Testis (tissue), 3 donors: ENCODE measurements around the gene THSD4. TPM values are rescaled to one million over a fixed set of nuclear protein-coding genes. Genes with fewer than 3 reads are reported as not detected.

Experiments used
- DNase-seq: peaks from one replicate; pipeline ENCODE4 v3.0.0-alpha.2; 2019
- H3K27ac ChIP-seq, 2 donors: fragments of 200-600 bp; sonication (generic); one replicate each; pipeline ENCODE4 v1.5.1; 2019
- H3K27me3 ChIP-seq: fragments of 200-600 bp; sonication (generic); one replicate; pipeline ENCODE4 v1.5.1; 2019
- H3K36me3 ChIP-seq: fragments of 200-600 bp; sonication (generic); one replicate; pipeline ENCODE4 v1.5.1; 2017; ENCODE audit warnings: low read depth; ENCODE audit errors: missing control alignments
- H3K4me1 ChIP-seq: fragments of 200-600 bp; sonication (generic); one replicate; pipeline ENCODE4 v1.5.1; 2019
- H3K4me3 ChIP-seq, 2 donors: fragments of 200-600 bp; sonication (generic); one replicate each; pipeline ENCODE4 v1.5.1; 2017 to 2019
- H3K9me3 ChIP-seq: fragments of 200-600 bp; sonication (generic); one replicate; pipeline ENCODE4 v1.5.1; 2017
- POLR2A ChIP-seq: fragments of 450-650 bp; IDR thresholded peaks from one replicate; pipeline ENCODE4 v1.6.1; 2017; ENCODE audit warnings: antibody characterized with exemption, mild to moderate bottlenecking, moderate library complexity
- WGBS, 2 donors: methylation state at CpG; one replicate each; pipeline ENCODE4 v1.1.5; 2018; 5-methylcytosine and 5-hydroxymethylcytosine counted together
- intact Hi-C: fragments of 100-400 bp; cut with DNase I; formaldehyde crosslinking; loops from one replicate; pipeline ENCODE4 v1.15.1; 2023; ENCODE audit warnings: low total_unique reads
- polyA plus RNA-seq: library from polyadenylated mRNA; stranded (reverse); fragments of 350-450 nt; fragmentation: Illumina TruSeq; extraction: RNeasy Lipid Tissue Mini Kit (QIAGEN cat#74804); gene quantifications from one replicate; pipeline ENCODE4 v1.2.3, GENCODE V29; 2014; ENCODE audit warnings: low read depth, low replicate concordance; ENCODE audit not compliant: insufficient read depth
- total RNA-seq, 2 donors: library from RNA; depleted of rRNA; stranded (reverse); fragments of >200 nt; gene quantifications; one replicate each; pipeline ENCODE4 v1.2.3, GENCODE V29; 2016
- TF ChIP-seq, protein P1 (sequence below), 3 experiments: fragments of 450-650 bp in 2 of 3; fragments of 200-600 bp in 1 of 3; sonication (generic) in 1 of 3; IDR thresholded peaks; one replicate each; pipeline ENCODE4 v1.5.1; 2016 to 2019; ENCODE audit warnings: antibody characterized with exemption in 3 of 3, mild to moderate bottlenecking in 2 of 3, moderate library complexity in 1 of 3

The THSD4 gene
- total and polyA plus RNA-seq, 3 donors from 2014 or later: 14.3 to 21.5 (median 18.2) TPM

DNA sequence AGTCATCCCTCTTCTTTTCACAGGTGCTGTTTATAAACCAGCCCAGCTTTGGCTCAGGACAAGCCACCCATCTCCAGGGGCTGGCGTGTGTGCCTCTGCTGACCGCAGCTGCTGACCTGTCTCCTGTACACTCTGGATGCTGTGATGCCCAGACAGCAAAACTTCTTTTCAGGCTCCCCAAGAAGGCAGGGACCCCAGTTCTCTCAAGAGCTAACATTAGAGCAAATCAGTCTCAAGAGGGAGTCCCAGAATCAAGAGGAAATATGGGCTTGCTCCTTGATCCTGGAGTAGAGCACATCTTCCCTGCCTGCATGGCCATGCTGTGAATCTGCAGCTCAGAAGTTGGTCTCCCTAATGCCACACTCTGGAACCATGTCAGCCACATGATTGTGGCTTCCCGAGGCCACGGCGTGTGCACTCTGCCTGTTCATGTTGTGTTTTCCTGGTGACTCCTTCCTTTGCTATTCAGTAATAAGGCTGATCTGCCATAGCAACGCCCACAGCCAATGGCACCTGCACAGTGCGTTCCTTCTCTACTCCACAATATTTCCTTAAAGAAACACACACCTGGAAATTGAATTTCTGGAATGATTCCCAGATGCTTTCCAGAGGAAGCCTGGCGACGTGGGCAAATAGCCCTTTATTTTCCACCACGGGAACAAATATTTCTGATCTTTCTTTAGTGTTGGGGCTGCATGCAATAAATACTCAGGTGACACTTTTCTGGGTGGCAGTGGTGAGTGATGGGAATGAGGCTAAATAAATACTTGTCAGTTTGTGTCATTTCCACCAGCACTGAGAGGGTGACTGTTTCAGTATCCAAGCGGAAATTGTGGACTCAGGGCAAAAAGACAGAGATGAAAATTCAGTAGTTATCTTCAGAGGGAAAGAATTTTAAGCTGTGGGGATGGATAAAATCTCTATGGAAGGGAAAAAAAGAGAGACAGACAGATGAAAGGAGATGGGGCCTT, 21.9 kb upstream of the THSD4 start:
- no peak overlapping the region for H3K4me3 ChIP-seq
- TF ChIP-seq POLR2A: no peak
- TF ChIP-seq, protein P1, sequence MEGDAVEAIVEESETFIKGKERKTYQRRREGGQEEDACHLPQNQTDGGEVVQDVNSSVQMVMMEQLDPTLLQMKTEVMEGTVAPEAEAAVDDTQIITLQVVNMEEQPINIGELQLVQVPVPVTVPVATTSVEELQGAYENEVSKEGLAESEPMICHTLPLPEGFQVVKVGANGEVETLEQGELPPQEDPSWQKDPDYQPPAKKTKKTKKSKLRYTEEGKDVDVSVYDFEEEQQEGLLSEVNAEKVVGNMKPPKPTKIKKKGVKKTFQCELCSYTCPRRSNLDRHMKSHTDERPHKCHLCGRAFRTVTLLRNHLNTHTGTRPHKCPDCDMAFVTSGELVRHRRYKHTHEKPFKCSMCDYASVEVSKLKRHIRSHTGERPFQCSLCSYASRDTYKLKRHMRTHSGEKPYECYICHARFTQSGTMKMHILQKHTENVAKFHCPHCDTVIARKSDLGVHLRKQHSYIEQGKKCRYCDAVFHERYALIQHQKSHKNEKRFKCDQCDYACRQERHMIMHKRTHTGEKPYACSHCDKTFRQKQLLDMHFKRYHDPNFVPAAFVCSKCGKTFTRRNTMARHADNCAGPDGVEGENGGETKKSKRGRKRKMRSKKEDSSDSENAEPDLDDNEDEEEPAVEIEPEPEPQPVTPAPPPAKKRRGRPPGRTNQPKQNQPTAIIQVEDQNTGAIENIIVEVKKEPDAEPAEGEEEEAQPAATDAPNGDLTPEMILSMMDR (IDR thresholded peaks at IDR 0.05): no peak
- H3K4me1 ChIP-seq: peaks cover 3% of the 10 kb centered on the region
- H3K36me3 ChIP-seq: no peaks in the 10 kb centered on the region
- no peak overlapping the region for H3K27ac ChIP-seq
- H3K9me3 ChIP-seq: no peaks in the 10 kb centered on the region
- no peaks in the 10 kb centered on the region for H3K27me3 ChIP-seq
- intact Hi-C loops: no loop called here
- 74 to 77% methylated on average over 11 of the region's 11 CpGs for WGBS, 2 donors
- no peak for DNase-seq

DNA sequence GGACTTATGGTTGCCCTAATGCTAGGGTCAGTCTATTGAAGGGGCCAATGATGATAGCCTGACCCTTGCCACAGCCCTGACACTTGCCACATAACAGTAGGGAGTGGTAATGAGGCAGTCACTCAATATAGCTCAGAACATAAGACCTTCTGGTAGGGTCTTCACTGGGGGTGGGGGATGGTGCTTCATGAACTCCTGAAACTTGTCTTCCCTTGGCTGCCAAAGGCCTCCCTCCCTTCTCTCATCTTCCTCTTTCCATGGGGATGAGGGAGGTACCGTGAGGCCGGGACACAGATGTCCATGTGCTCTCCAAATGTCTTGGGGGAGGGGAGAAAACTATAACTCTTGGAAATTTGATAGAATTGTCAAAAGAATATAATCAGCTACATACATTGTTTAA, 21.1 kb upstream of the THSD4 start:
- Histone ChIP-seq H3K4me1 (peaks cover 3% of the 10 kb centered on the region), H3K9me3 (no peaks in the 10 kb centered on the region), H3K36me3 (no peaks in the 10 kb centered on the region), H3K4me3 (no peak overlapping the region), H3K27me3 (no peaks in the 10 kb centered on the region), H3K27ac (no peak overlapping the region)
- intact Hi-C loops: no loop called here
- TF ChIP-seq, protein P1 (IDR thresholded peaks at IDR 0.05): no peak
- no peak for TF ChIP-seq POLR2A
- WGBS, 2 donors: 92 to 93% methylated on average over 2 of the region's 2 CpGs
- no peak for DNase-seq

DNA sequence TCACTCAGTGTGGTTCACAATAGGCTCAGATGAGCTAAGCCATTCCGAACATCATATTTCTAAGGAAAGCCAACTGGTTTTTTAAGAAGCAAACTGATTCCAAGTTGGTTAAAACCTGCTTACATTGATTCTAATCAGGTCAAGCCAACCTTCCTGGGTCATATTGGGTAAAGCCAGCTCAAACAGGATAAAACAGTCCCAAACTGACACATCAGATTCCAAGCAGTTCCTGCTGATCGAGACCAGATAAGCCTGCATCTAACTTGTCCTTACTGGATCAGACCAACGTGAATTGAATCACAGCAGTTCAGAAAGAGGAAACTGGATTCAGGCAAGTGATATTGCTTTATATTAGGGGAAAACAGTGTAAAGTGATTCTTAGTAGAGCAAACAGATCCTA, 18.6 kb upstream of the THSD4 start:
- DNase-seq: no peak
- no peak for TF ChIP-seq POLR2A
- TF ChIP-seq, protein P1 (IDR thresholded peaks at IDR 0.05): no peak
- WGBS, 2 donors: 68 to 78% methylated on average over 3 of the region's 3 CpGs
- Histone ChIP-seq H3K4me1 (peaks cover 3% of the 10 kb centered on the region), H3K27me3 (no peaks in the 10 kb centered on the region), H3K27ac (no peak overlapping the region), H3K9me3 (no peaks in the 10 kb centered on the region), H3K36me3 (no peaks in the 10 kb centered on the region), H3K4me3 (no peak overlapping the region)
- intact Hi-C loops: no loop called here

DNA sequence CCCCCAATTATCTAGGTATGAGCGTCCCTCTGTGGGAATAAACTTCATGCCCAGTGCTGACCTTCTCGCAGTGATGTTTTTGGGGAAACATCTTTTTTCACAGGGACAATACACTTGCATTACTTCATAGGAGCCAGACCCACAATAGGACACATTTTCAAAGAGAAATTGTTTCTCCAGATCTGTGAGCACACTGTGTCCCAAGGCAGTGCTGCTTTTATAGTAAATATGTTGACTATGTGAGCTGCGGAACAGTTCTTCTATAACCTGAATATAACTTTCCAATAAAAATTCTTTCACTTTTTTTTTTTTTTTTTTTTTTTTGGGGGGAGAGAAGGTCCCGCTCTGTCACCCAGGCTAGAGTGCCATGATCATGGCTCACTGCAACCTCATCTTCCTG, 17.4 kb upstream of the THSD4 start:
- no peak overlapping the region for H3K27ac ChIP-seq
- H3K9me3 ChIP-seq: no peaks in the 10 kb centered on the region
- no peaks in the 10 kb centered on the region for H3K27me3 ChIP-seq
- 80 to 89% methylated on average over 4 of the region's 4 CpGs for WGBS, 2 donors
- no peak for DNase-seq
- no peak overlapping the region for H3K4me3 ChIP-seq
- peaks cover 3% of the 10 kb centered on the region for H3K4me1 ChIP-seq
- TF ChIP-seq, protein P1 (IDR thresholded peaks at IDR 0.05): no peak
- TF ChIP-seq POLR2A: no peak
- no peaks in the 10 kb centered on the region for H3K36me3 ChIP-seq
- intact Hi-C loops: no loop called here
